BJ (cell line): ENCODE data around the gene BCAS3. TPM values are rescaled to one million over a fixed set of nuclear protein-coding genes. Genes with fewer than 3 reads are reported as not detected.

Source experiments
- CTCF ChIA-PET: fragments of 350-600 bp; formaldehyde crosslinking; extraction: SDS; loops from one replicate; lab custom pipeline; 2021; ENCODE audit warnings: antibody characterized with exemption, inconsistent platforms; lab: Yijun Ruan, JAX
- POLR2A ChIA-PET: fragments of 300-600 bp; sonication (Branson Sonifier 250); formaldehyde crosslinking; extraction: SDS; loops from one replicate; lab custom pipeline; 2021; ENCODE audit warnings: antibody characterized with exemption; lab: Charles Lee
- DNase-seq: peaks from one replicate; pipeline ENCODE4 v3.0.0-alpha.2; 2011; ENCODE audit warnings: low read depth
- H3K27me3 ChIP-seq: 2 replicates; pipeline ENCODE4 v1.6.0; 2011; ENCODE audit warnings: low read length; ENCODE audit not compliant: control insufficient read depth, insufficient read depth
- H3K36me3 ChIP-seq: 2 replicates; pipeline ENCODE4 v1.5.1; 2011; ENCODE audit warnings: low read length; ENCODE audit not compliant: control insufficient read depth, insufficient read depth
- H3K4me3 ChIP-seq: 2 replicates; pipeline ENCODE4 v1.5.1; 2011; ENCODE audit warnings: low read depth, mild to moderate bottlenecking, control low read depth, low read length
- CTCF ChIP-seq: IDR thresholded peaks from 2 replicates; pipeline ENCODE4 v1.5.1; 2011; ENCODE audit warnings: low read depth, mild to moderate bottlenecking, control low read depth, inconsistent platforms, low read length, moderate library complexity; ENCODE audit not compliant: insufficient read depth
- polyA plus RNA-seq: library from polyadenylated mRNA; depleted of rRNA; stranded (reverse); fragments of >200 nt; gene quantifications from 2 replicates; pipeline ENCODE4 v1.2.3, GENCODE V29; 2011

The BCAS3 gene
- polyA plus RNA-seq, 1 experiment: 19.5 TPM

GRCh38 chr17:61188081-61188480, 510.4 kb downstream of the BCAS3 start:
- TF ChIP-seq CTCF: no peak
- no peak for DNase-seq
- Histone ChIP-seq H3K27me3 (no peaks in the 10 kb centered on the region), H3K36me3 (no peaks in the 10 kb centered on the region), H3K4me3 (no peak overlapping the region)
- ChIA-PET POLR2A (no interaction called here), CTCF (interaction anchor here (1.2 kb wide), 1 partner anchor 21 kb away, joined by 3 read pairs; no protein-coding TSS in a partner anchor)

- H3K36me3 ChIP-seq: no peaks in the 10 kb centered on the region
- no peak overlapping the region for H3K4me3 ChIP-seq
- no peaks in the 10 kb centered on the region for H3K27me3 ChIP-seq
- DNase-seq: no peak
- TF ChIP-seq CTCF: no peak
- POLR2A ChIA-PET: no interaction called here
- CTCF ChIA-PET: interaction anchor here (1.5 kb wide), 1 partner anchor 11 kb away, joined by 6 read pairs; no protein-coding TSS in a partner anchor
These were observed 512.3 kb downstream of the BCAS3 start for GRCh38 chr17:61189968-61190367.

- no peak overlapping the region for H3K4me3 ChIP-seq
These were observed 518.7 kb downstream of the BCAS3 start for GRCh38 chr17:61196302-61196704.

GRCh38 chr17:61196799-61197198, 519.1 kb downstream of the BCAS3 start:
- no peaks in the 10 kb centered on the region for H3K36me3 ChIP-seq
- DNase-seq: no peak
- CTCF ChIA-PET: no interaction called here
- H3K4me3 ChIP-seq: no peak overlapping the region
- H3K27me3 ChIP-seq: no peaks in the 10 kb centered on the region
- POLR2A ChIA-PET: no interaction called here
- no peak for TF ChIP-seq CTCF

More at GRCh38 chr17:61196302-61196704, 518.7 kb downstream of the BCAS3 start:
- ChIA-PET POLR2A (no interaction called here), CTCF (no interaction called here)
- no peaks in the 10 kb centered on the region for H3K27me3 ChIP-seq
- H3K36me3 ChIP-seq: no peaks in the 10 kb centered on the region
- no peak for TF ChIP-seq CTCF
- DNase-seq: no peak

GRCh38 chr17:61199431-61200338, 522.0 kb downstream of the BCAS3 start:
- no peaks in the 10 kb centered on the region for H3K36me3 ChIP-seq
- H3K4me3 ChIP-seq: no peak overlapping the region
- no peak for TF ChIP-seq CTCF
- H3K27me3 ChIP-seq: no peaks in the 10 kb centered on the region
- POLR2A ChIA-PET: no interaction called here
- DNase-seq: no peak
- CTCF ChIA-PET: interaction anchor here (0.9 to 1.5 kb wide), 2 partner anchors 159 to 210 kb away, joined by 3 to 7 read pairs; no protein-coding TSS in a partner anchor
